HFFc6 (cell line): ENCODE measurements around the gene ABCD2. TPM values are rescaled to one million over a fixed set of nuclear protein-coding genes. Genes with fewer than 3 reads are reported as not detected.

Source experiments
- DNase-seq: peaks from one replicate; pipeline ENCODE4 v3.0.0-alpha.2; 2018
- H3K27ac Mint-ChIP-seq: 2 replicates; pipeline ENCODE4 v1.8.0; 2020; ENCODE audit warnings: mild to moderate bottlenecking, mixed read lengths
- H3K27me3 Mint-ChIP-seq: 2 replicates; pipeline ENCODE4 v1.8.0; 2021; ENCODE audit warnings: mild to moderate bottlenecking, moderate library complexity, mixed read lengths; ENCODE audit not compliant: insufficient read depth
- H3K36me3 Mint-ChIP-seq: 2 replicates; pipeline ENCODE4 v1.8.0; 2021; ENCODE audit warnings: low read depth, mixed read lengths
- H3K4me1 Mint-ChIP-seq: 2 replicates; pipeline ENCODE4 v1.8.0; 2020; ENCODE audit warnings: low read depth, mixed read lengths
- H3K4me3 Mint-ChIP-seq: 2 replicates; pipeline ENCODE4 v1.8.0; 2020; ENCODE audit warnings: mild to moderate bottlenecking, moderate library complexity, mixed read lengths
- H3K9me3 Mint-ChIP-seq: 2 replicates; pipeline ENCODE4 v1.8.0; 2020; ENCODE audit warnings: mild to moderate bottlenecking, mixed read lengths
- total RNA-seq, 6 experiments: library from RNA; stranded (reverse); fragmentation: NEBNext Ultra II Directional; extraction: Animal tissue kit (Norgen Biotek cat#: 25700); gene quantifications; 2 replicates in 1 of 6; 3 replicates in 5 of 6; pipeline ENCODE4 v1.2.3, GENCODE V29; 2021
- TF ChIP-seq, protein P1 (sequence below): fragments of 200-600 bp; sonication (generic); IDR thresholded peaks from 2 replicates; pipeline ENCODE4 v1.5.0; 2021; ENCODE audit warnings: antibody characterized with exemption, mild to moderate bottlenecking

Gene ABCD2
- total RNA-seq, 6 experiments from 2014 or later: not detected

DNA sequence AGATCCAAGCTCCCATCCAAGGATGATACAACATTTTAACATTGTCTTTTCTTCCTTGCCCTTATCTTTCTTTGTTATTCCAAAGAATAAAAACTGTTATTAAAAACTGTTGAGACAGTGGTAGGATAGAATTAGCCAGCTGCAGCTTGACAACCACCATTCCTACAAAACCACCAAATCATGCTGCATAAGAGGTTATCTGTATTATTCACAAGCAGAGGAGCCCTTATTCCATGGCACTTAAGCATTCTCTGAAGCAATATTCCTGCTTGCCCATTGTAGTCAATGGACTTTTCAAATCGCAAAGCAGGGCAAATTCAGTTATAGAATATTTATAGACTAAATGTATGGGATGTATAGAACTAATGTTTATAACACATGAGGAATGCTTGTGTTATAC is 3.4 kb downstream of the ABCD2 start:
- DNase-seq: no peak
- Mint-ChIP-seq H3K4me3 (no peak overlapping the region), H3K27me3 (no peaks in the 10 kb centered on the region), H3K4me1 (no peaks in the 10 kb centered on the region), H3K36me3 (no peaks in the 10 kb centered on the region), H3K9me3 (no peaks in the 10 kb centered on the region), H3K27ac (no peak overlapping the region)
- TF ChIP-seq, protein P1, sequence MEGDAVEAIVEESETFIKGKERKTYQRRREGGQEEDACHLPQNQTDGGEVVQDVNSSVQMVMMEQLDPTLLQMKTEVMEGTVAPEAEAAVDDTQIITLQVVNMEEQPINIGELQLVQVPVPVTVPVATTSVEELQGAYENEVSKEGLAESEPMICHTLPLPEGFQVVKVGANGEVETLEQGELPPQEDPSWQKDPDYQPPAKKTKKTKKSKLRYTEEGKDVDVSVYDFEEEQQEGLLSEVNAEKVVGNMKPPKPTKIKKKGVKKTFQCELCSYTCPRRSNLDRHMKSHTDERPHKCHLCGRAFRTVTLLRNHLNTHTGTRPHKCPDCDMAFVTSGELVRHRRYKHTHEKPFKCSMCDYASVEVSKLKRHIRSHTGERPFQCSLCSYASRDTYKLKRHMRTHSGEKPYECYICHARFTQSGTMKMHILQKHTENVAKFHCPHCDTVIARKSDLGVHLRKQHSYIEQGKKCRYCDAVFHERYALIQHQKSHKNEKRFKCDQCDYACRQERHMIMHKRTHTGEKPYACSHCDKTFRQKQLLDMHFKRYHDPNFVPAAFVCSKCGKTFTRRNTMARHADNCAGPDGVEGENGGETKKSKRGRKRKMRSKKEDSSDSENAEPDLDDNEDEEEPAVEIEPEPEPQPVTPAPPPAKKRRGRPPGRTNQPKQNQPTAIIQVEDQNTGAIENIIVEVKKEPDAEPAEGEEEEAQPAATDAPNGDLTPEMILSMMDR: no peak

DNA sequence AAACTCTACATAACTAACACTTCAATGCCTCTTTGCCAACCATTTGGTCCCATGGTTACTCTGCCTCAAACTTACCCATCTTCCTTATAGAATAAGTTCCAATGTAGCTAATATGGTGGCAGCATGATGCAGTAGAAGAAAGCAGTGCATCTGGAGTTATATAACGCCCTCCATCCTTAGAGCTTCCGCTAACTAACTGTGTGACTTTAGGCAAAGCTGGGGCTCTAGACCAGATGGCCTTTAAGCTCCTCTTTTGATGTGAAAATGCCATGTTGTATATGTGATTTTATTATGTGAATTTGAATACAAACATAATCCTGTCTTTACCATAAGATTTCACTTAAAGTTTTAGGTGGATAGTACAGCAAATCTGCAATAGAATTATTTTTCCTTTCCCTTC is 6.1 kb downstream of the ABCD2 start:
- no peaks in the 10 kb centered on the region; the same call in 1 of the 2 replicates for H3K9me3 Mint-ChIP-seq
- H3K27me3 Mint-ChIP-seq: no peaks in the 10 kb centered on the region
- no peaks in the 10 kb centered on the region for H3K36me3 Mint-ChIP-seq

DNA sequence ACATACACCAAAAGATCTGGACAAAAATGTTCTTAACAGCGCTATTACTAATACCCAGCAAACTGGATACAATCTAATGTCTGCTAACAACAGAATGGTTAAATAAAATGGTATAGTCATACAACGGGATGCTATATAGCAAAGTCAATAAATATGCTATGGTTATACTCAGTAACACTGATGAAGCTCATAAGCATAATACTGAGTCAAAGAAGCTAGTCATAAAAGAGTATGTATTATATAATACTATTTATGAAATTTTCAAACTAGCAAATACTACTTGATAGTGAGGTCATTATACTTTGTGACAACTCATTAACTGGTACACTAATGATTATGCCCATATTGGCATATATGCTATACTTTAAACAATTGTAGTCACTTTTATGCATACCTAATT is 7.4 kb downstream of the ABCD2 start:
- H3K27me3 Mint-ChIP-seq: no peaks in the 10 kb centered on the region

More for the DNA sequence above, 6.1 kb downstream of the ABCD2 start:
- DNase-seq: no peak
- no peak overlapping the region for H3K27ac Mint-ChIP-seq
- TF ChIP-seq, protein P1: no peak
- no peaks in the 10 kb centered on the region for H3K4me1 Mint-ChIP-seq
- no peak overlapping the region for H3K4me3 Mint-ChIP-seq

DNA sequence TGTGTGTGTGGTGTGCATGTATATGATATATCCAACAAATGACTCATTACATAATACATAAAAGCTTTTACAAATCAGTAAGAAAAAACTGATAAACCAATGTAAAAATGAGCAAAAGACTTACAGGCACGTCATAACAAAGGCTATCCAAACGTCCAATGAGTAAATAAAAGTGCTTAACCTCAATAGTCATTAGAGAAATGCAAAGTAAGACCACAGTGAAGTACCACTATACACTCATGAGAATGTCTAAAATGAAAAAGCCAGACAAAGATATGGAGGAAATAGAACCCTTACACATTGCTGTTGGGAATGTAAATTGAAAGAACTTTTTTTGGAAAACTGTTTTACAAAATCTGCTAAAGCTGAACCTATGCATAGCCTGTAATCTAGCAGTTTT is 7.8 kb downstream of the ABCD2 start:
- Mint-ChIP-seq H3K36me3 (no peaks in the 10 kb centered on the region), H3K9me3 (peaks cover 6% of the 10 kb centered on the region), H3K27ac (no peak overlapping the region), H3K27me3 (no peaks in the 10 kb centered on the region), H3K4me1 (no peaks in the 10 kb centered on the region), H3K4me3 (no peak overlapping the region)
- DNase-seq: no peak
- TF ChIP-seq, protein P1: no peak

More for the DNA sequence above, 7.4 kb downstream of the ABCD2 start:
- DNase-seq: no peak
- no peak overlapping the region for H3K4me3 Mint-ChIP-seq
- H3K4me1 Mint-ChIP-seq: no peaks in the 10 kb centered on the region
- no peaks in the 10 kb centered on the region for H3K36me3 Mint-ChIP-seq
- peaks cover 6% of the 10 kb centered on the region for H3K9me3 Mint-ChIP-seq
- TF ChIP-seq, protein P1: no peak
- H3K27ac Mint-ChIP-seq: no peak overlapping the region

DNA sequence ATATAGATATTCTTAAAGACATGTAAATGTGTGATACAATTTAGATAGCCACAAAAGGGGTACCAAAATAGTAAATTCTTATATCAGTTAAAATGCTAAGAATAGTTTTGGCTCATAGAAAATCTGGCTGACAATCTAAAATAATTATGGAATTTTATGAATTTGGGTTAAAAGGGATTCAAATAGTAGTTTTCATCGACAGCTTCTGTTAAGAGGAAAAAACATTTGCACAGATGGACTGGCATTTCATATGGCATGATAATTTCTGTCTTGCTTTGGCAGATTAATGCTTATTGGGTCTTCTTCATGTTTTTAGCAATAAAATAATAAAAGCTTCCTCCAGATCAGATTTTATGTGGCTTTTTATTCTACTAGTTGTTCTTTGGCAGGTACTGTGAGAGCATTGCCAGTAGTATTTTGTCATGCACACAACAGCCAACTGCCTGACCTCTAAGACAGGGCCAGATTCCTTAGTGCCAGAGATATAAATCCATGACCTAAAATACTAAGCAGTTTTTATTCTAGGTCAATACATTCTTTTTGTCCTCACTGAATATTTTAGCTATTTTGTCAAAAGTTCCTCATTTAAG is 9.1 kb downstream of the ABCD2 start:
- Mint-ChIP-seq H3K27ac (no peak overlapping the region), H3K4me3 (no peak overlapping the region), H3K4me1 (no peaks in the 10 kb centered on the region), H3K9me3 (peaks cover 6% of the 10 kb centered on the region), H3K27me3 (no peaks in the 10 kb centered on the region), H3K36me3 (no peaks in the 10 kb centered on the region)
- DNase-seq: no peak
- TF ChIP-seq, protein P1: no peak
